H1 (cell line): ENCODE data around the gene TCF19. TPM values are rescaled to one million over a fixed set of nuclear protein-coding genes. Genes with fewer than 3 reads are reported as not detected.

ENCODE experiments used
- CHD1 ChIP-seq: IDR thresholded peaks from 2 replicates; pipeline ENCODE4 v1.6.1; 2012; ENCODE audit warnings: low read depth, low read length, improper control_type of control experiment
- CTBP2 ChIP-seq: IDR thresholded peaks from 2 replicates; pipeline ENCODE4 v1.7.0; 2011; ENCODE audit warnings: borderline replicate concordance, mild to moderate bottlenecking, moderate library complexity, mixed read lengths, low read length; ENCODE audit not compliant: insufficient read depth, insufficient read length
- EZH2 ChIP-seq: fragments of 200-600 bp; sonication (generic); IDR thresholded peaks from 2 replicates; pipeline ENCODE4 v1.7.1; 2012; ENCODE audit warnings: low read depth, mild to moderate bottlenecking, moderate library complexity, low read length, inconsistent platforms; ENCODE audit not compliant: severe bottlenecking
- FOSL1 ChIP-seq: IDR thresholded peaks from 2 replicates; pipeline ENCODE4 v1.6.1; 2011; ENCODE audit warnings: mild to moderate bottlenecking, low read depth, low read length, moderate library complexity; ENCODE audit not compliant: insufficient read depth
- HDAC2 ChIP-seq, 2 experiments: fragments of 300-600 bp in 1 of 2; sonication (generic) in 1 of 2; IDR thresholded peaks; 2 replicates each; pipeline ENCODE4 v1.6.1; 2011 to 2012; ENCODE audit warnings: low read depth in 2 of 2, low read length in 2 of 2, mild to moderate bottlenecking in 2 of 2, moderate library complexity in 2 of 2, borderline replicate concordance in 1 of 2, inconsistent platforms in 1 of 2
- HDAC6 ChIP-seq: IDR thresholded peaks from one replicate; pipeline ENCODE4 v1.7.1; 2012; ENCODE audit warnings: low read depth, mild to moderate bottlenecking, inconsistent platforms, low read length, moderate library complexity
- KDM1A ChIP-seq: fragments of 200-600, 300-600 bp; sonication (generic); IDR thresholded peaks from 2 replicates; pipeline ENCODE4 v1.7.1; 2016; ENCODE audit warnings: mild to moderate bottlenecking, low read length, borderline replicate concordance
- MAFK ChIP-seq: IDR thresholded peaks from 2 replicates; pipeline ENCODE4 v1.6.1; 2012; ENCODE audit warnings: low read depth, mild to moderate bottlenecking, improper control_type of control experiment, low read length
- NRF1 ChIP-seq: IDR thresholded peaks from 2 replicates; pipeline ENCODE4 v1.6.1; 2011; ENCODE audit warnings: mild to moderate bottlenecking, low read depth, low read length, improper control_type of control experiment
- POLR2A ChIP-seq, 2 experiments: IDR thresholded peaks; 1 replicate in 1 of 2; 2 replicates in 1 of 2; pipeline ENCODE4 v1.6.1; 2011; ENCODE audit warnings: low read depth in 2 of 2, low read length in 2 of 2, mild to moderate bottlenecking in 2 of 2; ENCODE audit errors: control extremely low read depth in 1 of 2
- RXRA ChIP-seq: IDR thresholded peaks from 2 replicates; pipeline ENCODE4 v1.6.1; 2011; ENCODE audit warnings: low read depth, mild to moderate bottlenecking, low read length, moderate library complexity; ENCODE audit not compliant: insufficient read depth
- SP4 ChIP-seq: IDR thresholded peaks from 2 replicates; pipeline ENCODE4 v1.6.1; 2012; ENCODE audit warnings: low read length, inconsistent platforms
- TAF1 ChIP-seq: IDR thresholded peaks from 2 replicates; pipeline ENCODE4 v1.6.1; 2011; ENCODE audit warnings: mild to moderate bottlenecking, low read depth, low read length
- TEAD4 ChIP-seq: IDR thresholded peaks from 2 replicates; pipeline ENCODE4 v1.6.1; 2012; ENCODE audit warnings: low read depth, low read length, inconsistent platforms, mixed read lengths
- polyA plus RNA-seq, 7 experiments: library from polyadenylated mRNA; depleted of rRNA in 3 of 7; stranded (reverse) in 5 of 7; unstranded in 2 of 7; fragments of >200 nt in 5 of 7; fragments of 200-250 nt in 2 of 7; gene quantifications; 1 replicate in 5 of 7; 2 replicates in 1 of 7; 4 replicates in 1 of 7; pipeline versions ENCODE4 v1.2.1 to v1.2.3, GENCODE V29; 2011 to 2013; ENCODE audit warnings: missing spikeins in 2 of 7, mixed read lengths in 2 of 7
- total RNA-seq: library from RNA; stranded (reverse); fragmentation: NEBNext Ultra II Directional; extraction: Animal tissue kit (Norgen Biotek cat#: 25700); gene quantifications from 2 replicates; pipeline ENCODE4 v1.2.1, GENCODE V29; 2021

The TCF19 gene
- total and polyA plus RNA-seq, 2 of the 8 experiments (the other 6 are each of a cell fraction or from before 2014, with no cell fraction given), result 7.2 to 11.0 TPM

- no peak for TF ChIP-seq HDAC2 (IDR thresholded peaks at IDR 0.05; ENCODE audit: borderline replicate concordance in 1 of 2, low read depth in 2 of 2, low read length in 2 of 2)
- TF ChIP-seq SP4, result no peak
- TF ChIP-seq KDM1A, result no peak
- no peak for TF ChIP-seq CTBP2
- TF ChIP-seq NRF1, result no peak
- peak; percentile 70 for TF ChIP-seq TAF1
- no peak for TF ChIP-seq CHD1
- TF ChIP-seq RXRA, result no peak
- no peak for TF ChIP-seq EZH2
- TF ChIP-seq MAFK, result no peak
- no peak for TF ChIP-seq FOSL1
- no peak for TF ChIP-seq HDAC6
- TF ChIP-seq POLR2A (IDR thresholded peaks at IDR 0.05; ENCODE audit: control extremely low read depth in 1 of 2, low read depth in 2 of 2, low read length in 2 of 2), result peak in 1 of 2 experiments; percentile 31; a peak in 1 of 3 replicates
- no peak for TF ChIP-seq TEAD4
- TF ChIP-seq, all 59 proteins: peak for 3
These were observed 12.2 kb downstream of the TCF19 start, which contains the start of gene POU5F1 (continued) for GRCh38 chr6:31170600-31170881.
